ENCODE measurements around the gene TLCD5.

The TLCD5 gene

GRCh38 chr11:120324932-120325810 is at the start of gene TLCD5:
TSS of gene TLCD5 (plus strand) at chr11:120325299. CDS start at chr11:120327442, 2,143 bp downstream.
- DNase-seq, result peak; percentile 45

DNA sequence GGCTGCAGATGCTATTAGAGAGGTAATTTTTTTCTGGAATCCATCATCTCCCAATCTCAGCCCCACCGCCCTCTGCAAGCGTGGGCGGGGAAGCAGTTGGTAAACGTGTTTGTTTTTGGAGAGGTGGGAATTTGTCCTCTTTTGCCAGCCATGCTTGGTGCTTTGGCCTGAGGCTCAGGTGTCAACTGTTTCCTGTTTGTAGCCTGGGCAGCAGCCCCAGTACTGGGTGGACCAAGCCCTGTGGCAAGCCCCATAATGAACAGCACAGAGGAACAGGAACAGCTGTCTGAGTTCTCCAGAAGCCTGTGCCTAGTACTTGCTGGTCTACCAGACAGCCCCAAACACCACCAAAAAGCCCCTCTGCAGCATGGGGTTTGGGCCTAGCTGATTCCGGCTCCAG is 45.6 kb upstream of the TLCD5 start:
- DNase-seq, result no peak

DNA sequence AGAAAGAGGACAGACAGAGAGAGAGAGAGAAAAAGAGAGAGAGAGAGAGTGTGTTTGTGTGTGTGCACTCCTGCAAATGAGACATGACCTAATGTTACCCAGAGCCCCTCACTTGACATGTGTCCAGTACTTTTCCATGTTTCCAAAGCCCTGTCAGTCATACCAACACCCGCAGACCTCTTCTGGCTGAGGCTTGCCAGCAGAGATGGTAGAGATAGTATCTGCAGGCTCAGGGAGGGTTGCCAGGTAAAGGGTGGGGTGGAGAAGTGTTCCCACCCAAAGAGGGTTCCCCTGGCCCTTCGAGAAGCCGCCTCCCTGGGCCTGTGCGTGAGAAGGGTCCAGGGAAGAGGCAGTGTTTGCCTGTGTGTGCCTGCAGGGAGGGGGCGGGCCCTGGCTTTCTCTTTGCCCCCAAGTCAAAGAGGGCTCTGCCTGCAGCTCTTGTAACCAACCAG is 44.5 kb upstream of the TLCD5 start:
- no peak for DNase-seq

DNA sequence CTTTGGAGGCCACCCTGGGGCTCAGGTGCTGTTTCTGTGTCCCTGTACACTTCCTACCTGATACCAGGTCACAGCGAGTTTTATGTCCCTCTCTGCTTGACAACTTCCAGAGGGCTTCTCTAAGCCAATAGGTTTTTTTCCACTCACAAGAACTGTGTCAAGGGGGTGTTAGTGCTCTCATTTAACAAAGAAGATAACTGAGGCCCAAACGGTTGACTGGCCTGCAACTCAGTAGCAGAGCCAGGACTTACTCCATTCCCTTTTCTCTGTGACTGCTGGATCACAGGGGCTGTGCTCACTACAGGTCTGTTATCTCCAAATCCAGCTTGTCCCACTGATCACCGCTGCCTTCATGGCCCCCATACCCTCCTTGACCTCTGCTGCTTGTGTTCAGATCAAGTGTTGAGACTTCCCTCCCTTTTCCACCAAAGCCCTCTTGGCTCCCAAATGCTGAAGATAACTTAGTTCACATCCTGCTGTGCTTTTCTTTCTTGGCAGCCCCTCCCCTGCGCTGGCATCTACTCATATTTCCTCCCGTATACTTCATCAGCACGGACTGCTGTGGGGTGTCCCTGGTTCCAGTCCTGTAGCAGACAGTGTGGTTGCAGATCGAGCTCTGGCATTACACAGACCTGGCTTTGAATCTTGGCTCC is 43.8 kb upstream of the TLCD5 start:
- DNase-seq, result no peak

DNA sequence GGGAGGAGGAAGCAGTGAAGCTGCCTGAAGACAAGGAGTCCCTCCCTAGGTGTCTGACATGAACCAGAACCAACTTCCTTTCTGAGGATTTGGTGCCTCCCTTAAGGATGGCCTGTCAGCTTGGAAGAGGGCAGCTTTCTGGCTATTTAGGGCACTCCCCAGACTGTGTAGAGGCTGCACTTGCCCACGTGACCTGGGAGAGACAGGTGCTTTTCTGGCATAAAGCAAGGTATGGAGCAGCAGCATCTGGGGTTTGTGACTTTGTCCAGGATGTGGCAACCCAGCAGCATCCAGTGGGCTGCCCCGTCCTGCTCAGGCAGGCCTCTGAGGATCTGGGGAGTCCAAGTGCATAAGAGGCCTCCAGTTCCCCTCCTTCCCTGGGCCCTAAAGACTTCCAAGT is 42.0 kb upstream of the TLCD5 start:
- DNase-seq, result no peak

- no peak for DNase-seq
Measured at GRCh38 chr11:120284272-120284671, 40.8 kb upstream of the TLCD5 start.

- DNase-seq, result no peak
Measured at GRCh38 chr11:120285256-120285655, 39.8 kb upstream of the TLCD5 start.

DNA sequence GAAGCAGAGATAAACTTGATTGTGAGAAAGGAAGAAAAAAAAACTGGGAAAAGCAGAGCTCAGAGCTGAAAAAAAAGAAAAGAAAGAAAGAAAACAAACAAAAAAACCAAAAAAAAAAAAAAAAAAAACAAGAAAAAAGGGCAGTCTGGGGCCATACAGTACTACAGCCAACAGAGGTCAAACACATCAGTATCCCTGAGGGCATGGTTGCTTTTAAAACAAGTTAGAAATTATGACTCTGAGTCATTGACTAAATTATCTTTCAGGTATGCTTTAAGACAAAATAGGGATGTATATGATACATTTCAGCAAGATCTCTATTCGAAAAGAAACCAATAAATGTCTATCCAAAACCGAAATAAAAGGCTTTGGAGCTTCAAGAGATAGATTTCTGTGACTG is 37.1 kb upstream of the TLCD5 start:
- DNase-seq, result no peak

DNA sequence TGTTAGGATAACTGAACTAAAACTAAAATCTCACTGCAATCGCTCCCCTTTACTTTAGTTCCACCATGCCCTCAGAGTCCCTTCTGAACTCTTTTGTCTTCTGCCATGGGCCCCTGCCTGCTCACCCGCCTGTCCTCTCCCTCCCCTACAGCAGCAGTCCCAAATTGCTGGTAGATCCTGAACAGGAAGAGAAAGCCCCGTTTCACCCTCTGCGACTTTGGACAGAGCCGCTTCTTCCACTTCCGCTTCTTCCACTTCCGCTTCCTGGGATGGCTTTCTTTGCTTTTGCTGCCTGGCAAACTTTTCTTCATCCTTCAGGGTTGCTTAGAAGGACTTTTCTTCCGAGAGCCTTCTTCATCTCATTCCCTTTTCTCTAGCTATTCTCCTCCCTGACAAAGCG is 35.7 kb upstream of the TLCD5 start:
- no peak for DNase-seq

- DNase-seq, result no peak
Measured at GRCh38 chr11:120290956-120291355, 34.1 kb upstream of the TLCD5 start.

DNA sequence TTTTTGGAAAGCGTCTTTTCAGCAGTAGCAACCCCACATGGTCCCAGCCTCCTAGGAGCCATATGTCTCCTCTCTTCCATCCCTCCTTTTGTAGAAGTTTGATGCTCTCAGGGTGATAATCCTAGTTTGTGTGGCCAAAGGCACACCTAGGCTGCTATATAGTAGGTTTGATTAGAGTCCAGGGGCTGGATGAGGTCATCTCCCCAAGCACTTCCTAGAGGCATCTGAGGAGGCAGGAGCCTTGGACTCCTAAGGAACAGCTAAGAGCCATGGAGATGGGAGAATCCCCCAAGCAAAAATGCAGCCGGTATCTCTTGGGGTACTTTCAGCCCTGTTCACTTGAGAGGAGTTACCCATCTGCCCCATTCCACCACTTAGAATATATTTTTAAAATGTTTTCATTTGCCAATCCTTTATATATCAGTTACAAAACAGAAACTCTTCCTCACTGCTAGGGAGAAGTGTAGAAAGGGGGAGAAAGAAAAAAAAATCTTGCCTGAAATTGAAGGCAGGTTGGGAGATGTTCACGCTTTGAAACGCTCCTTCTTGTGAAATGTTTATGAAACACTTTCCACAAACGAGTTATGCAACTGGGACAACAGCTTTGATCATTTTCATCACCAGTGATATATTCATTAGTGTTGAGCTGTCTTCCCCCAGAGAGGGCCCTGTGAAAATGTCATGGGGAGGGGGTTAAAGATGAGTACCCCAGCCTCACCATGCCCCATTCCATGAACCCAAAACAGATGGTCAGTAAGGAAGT is 31.9 kb upstream of the TLCD5 start:
- DNase-seq, result no peak

GRCh38 chr11:120294096-120294495 is 31.0 kb upstream of the TLCD5 start:
- no peak for DNase-seq

DNA sequence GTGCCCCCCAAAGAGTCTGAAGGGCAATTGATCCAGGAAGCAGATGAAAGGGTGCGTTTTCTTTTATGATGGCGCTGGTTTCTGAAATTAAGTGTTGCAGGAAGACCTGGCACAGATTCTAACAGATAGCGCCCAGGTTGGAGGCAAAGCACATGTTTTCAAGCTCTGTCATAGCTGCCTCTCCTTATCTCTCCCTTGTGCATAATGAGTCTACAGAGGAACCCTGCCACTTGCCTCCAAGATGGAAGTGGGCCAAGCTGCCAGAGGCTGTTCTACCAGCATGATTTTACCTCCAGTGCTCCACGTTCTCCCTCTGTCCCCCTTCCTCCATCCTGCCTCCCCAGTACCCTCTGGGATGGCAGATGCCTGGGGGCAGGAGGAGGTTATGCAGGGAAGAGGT is 30.0 kb upstream of the TLCD5 start:
- DNase-seq, result no peak

DNA sequence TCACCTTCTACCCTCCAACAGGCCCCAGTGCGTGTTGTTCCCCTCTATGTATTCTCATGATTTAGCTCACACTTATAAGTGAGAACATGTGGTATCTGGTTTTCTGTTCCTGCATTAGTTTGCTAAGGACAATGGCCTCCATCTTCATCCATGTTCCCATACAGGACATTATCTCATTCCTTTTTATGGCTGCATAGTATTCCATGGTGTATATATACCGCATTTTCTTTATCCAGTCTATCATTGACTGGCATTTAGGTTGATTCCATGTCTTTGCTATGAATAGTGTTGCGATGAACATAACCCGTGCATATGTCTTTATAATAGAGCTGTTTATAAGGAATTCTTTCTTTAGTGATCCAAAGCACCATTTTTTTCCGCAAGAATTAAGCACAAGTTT is 28.5 kb upstream of the TLCD5 start:
- DNase-seq, result no peak

DNA sequence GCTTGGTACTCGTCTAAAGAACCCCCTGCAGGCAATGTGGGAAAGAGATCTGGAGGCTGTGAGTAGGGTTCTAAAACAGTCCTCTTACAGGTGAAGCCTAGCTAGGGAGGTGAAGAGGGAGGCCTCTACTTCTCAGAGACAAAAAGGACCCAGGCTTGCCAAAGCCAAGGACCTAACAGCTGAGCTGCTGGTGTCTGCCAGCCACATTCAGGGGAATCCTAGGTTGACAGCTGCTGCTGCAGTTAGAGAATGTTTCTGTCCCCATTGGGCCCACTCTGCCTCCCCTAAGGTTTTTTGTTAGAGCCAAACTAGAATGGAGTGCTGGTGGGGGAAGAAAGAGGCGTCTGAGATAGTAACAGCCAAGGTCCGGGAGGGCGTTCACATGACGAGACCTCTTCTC is 26.6 kb upstream of the TLCD5 start:
- no peak for DNase-seq

DNA sequence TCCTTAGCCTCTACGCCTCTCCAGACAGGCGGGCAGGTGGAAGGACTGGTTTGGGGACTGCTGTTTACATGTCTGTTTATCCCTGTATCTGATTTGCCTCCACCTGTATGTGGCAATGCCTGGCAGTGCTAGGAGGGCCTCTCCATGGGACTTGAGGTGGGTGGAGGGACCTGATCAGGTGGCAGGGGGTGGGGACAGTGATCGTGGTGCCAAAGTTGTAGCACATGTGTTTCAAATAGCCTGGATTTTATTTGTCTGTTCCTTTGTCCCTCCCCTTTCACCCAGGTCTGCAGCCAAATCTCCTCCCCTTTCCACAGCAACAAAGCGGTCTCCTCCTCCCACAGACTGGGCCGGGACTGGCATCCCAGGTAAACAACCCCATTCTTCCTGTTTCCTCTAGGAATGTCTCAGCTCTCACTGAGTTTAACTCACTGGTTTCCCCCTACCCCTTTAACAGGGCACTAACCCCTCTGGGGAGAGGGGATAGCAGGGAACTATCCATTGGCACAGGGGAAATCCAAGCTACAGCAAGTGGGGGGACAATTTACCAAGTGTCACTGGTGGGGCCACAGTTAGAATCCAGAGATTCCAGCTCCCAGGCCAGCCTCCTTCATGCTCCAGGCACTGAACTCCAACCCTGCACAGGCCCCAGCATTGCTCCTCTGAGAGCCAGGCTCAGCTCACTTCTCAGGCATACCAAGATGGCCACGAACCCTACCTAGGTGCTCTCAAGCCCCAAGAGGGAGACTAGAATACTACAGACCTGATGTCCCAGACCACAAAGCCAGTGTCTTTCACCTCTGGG is 22.9 kb upstream of the TLCD5 start:
- no peak for DNase-seq

- DNase-seq, result peak; percentile 47
Measured at GRCh38 chr11:120303004-120303637, 22.0 kb upstream of the TLCD5 start.

DNA sequence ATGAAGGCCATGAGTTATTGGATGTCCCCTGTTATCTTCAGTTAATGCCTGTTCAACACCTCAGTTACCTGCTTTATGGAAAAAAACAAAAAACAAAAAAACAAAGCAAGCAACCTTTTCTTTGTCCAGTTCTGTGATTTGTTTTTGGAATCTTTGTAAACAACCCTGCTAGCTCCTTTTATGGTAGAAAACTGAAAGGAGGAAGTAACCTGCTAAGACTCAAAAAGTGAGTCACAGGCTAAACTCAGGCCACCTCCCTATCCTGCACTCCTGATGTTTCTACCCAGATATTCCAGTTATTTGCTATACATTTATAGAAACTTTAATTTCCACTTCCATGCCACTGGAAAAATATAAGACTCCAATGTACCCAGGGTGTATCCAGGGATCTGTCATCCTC is 20.6 kb upstream of the TLCD5 start:
- no peak for DNase-seq

GRCh38 chr11:120305286-120305685 is 19.8 kb upstream of the TLCD5 start:
- no peak for DNase-seq

GRCh38 chr11:120306519-120307242 is 18.4 kb upstream of the TLCD5 start:
- no peak for DNase-seq

DNA sequence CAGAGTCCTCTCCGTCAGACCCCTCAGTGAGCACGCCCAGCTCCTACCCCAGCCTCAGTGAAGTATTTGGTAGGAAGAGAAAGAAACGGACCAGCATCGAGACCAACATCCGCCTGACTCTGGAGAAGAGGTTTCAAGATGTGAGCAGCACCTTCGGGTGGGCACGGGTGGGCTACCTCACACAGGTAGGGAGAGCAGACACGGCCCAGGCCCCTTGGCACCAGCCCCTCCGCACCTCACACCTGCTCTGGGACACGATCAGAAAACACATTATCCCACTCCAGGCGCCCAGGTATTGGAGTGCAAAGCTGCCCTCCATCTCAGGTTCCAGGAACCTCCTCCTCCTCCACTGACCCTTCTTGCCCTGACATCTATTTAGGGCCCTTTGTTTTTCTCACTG is 17.6 kb upstream of the TLCD5 start:
- DNase-seq, result no peak

DNA sequence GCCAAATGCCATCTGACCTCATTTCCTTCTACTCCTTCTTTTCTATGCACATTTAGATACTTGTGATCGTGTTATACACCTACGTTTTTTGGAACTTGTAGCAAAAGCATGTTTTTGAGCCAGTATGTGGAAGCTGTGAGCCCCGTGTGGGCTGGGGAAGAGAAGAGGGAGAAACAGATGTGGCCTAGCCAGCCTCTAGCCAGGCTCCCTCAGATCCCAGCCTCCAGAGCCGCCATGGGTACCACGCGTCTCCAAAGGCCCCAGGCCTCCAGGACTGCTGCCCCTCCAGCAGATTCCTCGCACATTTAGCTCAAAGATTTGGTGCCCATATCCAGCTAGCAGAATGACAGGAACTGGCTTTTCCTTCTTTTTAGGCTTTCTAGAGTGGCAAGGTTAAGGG is 17.0 kb upstream of the TLCD5 start:
- no peak for DNase-seq
